ENCODE data around the gene MAOB.

The MAOB gene

DNA sequence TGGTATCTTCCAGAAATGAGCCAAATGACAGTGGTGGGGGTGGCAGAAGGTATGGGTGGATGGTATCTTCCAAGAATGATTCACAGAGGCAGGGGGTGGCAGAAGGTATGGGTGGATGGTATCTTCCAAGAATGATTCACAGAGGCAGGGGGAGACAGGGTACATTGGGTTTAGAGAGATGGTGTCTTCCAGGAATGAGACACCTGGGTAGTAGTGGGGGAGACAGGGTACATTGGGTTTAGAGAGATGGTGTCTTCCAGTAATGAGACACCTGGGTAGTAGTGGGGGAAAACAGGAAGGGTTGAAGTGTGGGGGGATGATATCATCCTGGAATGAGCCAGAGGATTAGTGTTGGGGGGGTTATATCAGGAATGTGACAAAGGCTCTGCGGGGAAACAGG is 164.2 kb downstream of the MAOB start:
- DNase-seq (ENCODE audit: low spot score) = no peak
- TF ChIP-seq, protein P1, sequence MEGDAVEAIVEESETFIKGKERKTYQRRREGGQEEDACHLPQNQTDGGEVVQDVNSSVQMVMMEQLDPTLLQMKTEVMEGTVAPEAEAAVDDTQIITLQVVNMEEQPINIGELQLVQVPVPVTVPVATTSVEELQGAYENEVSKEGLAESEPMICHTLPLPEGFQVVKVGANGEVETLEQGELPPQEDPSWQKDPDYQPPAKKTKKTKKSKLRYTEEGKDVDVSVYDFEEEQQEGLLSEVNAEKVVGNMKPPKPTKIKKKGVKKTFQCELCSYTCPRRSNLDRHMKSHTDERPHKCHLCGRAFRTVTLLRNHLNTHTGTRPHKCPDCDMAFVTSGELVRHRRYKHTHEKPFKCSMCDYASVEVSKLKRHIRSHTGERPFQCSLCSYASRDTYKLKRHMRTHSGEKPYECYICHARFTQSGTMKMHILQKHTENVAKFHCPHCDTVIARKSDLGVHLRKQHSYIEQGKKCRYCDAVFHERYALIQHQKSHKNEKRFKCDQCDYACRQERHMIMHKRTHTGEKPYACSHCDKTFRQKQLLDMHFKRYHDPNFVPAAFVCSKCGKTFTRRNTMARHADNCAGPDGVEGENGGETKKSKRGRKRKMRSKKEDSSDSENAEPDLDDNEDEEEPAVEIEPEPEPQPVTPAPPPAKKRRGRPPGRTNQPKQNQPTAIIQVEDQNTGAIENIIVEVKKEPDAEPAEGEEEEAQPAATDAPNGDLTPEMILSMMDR (conservative IDR thresholded peaks at IDR 0.05; ENCODE audit: low read depth) = no peak
- POLR2A ChIA-PET (ENCODE audit: low non-redundant PET) = no interaction called here
- no peak overlapping the region for H3K27ac ChIP-seq
- CTCF ChIA-PET = interaction anchor here (0.5 to 0.6 kb wide), 2 partner anchors 159 to 516 kb away, joined by 4 read pairs; no protein-coding TSS in a partner anchor

DNA sequence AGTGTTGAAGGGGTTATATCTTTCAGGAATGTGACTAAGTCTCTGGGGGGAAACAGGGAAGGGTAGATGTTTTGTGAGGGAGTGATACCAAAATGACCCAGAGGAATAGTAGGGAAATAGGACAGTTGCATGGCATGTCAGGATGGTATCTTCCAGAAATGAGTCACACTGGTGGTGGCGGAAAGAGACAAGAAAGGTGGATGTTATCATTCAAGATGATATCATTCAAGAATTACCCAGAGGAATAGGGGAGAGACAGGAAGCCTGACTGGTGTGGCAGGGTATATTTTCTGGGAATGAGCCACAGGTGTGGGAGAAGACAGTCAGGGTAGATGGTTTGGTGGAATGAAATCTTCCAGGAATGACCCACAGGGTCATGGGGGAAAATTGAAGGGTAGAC is 165.1 kb downstream of the MAOB start:
- ChIA-PET POLR2A (ENCODE audit: low non-redundant PET) (no interaction called here), CTCF (no interaction called here)
- no peak for DNase-seq (ENCODE audit: low spot score)
- H3K27ac ChIP-seq = no peak overlapping the region
- TF ChIP-seq, protein P1 (conservative IDR thresholded peaks at IDR 0.05; ENCODE audit: low read depth) = no peak

DNA sequence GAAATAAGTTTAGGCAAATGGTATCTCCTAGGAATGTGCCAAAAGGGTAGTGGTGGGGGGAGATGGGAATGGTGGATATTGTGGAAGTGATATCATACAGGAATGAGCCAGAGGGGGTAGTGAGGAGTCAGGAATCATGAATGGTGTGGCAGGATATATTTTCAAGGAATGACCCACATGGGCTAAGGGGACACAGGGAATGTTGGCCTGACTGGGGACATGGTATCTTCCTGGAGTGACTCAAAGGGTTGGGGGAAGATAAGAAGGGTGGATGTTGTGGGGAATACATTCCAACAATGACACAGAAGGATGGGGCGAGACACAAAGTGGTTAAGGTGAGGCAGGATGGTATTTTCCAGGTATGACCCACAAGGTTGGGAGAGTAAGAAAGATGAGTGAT is 165.6 kb downstream of the MAOB start:
- H3K27ac ChIP-seq = no peak overlapping the region
- TF ChIP-seq, protein P1 (conservative IDR thresholded peaks at IDR 0.05; ENCODE audit: low read depth) = no peak
- no peak for DNase-seq (ENCODE audit: low spot score)
- POLR2A ChIA-PET (ENCODE audit: low non-redundant PET) = no interaction called here
- CTCF ChIA-PET = no interaction called here

Data from RWPE1 (cell line).